NCI-H748 (cell line): ENCODE data around the gene HDAC6.
A peak's percentile ranks its signal among the peaks of the same experiment; 100 is the strongest.
"Not testable (repeated sequence)": the region's sequence is repeated elsewhere in the genome, so short reads cannot be mapped to it uniquely, and the experiment has no call there.

ENCODE experiments used
- DNase-seq: peaks from one replicate; lab custom pipeline; 2025; ENCODE audit not compliant: unreplicated experiment; lab: John Stamatoyannopoulos, UW

HDAC6 gene

GRCh38 chrX:48789366-48790220 is 12.3 kb upstream of the HDAC6 start:
- no peak for DNase-seq

- DNase-seq, result no peak
Observed at GRCh38 chrX:48790477-48790876, 11.4 kb upstream of the HDAC6 start.

- peak; percentile 4 for DNase-seq
Observed at GRCh38 chrX:48791063-48791820, 10.6 kb upstream of the HDAC6 start.

GRCh38 chrX:48792219-48792618 is 9.6 kb upstream of the HDAC6 start:
- no peak for DNase-seq

GRCh38 chrX:48793935-48794334 is 7.9 kb upstream of the HDAC6 start:
- DNase-seq, result no peak

GRCh38 chrX:48794340-48794910 is 7.4 kb upstream of the HDAC6 start:
- DNase-seq, result no peak

- no peak for DNase-seq
Observed at GRCh38 chrX:48794911-48795515, 6.9 kb upstream of the HDAC6 start.

GRCh38 chrX:48798318-48798717 is 3.5 kb upstream of the HDAC6 start:
- DNase-seq, result no peak

- DNase-seq, result no peak
Observed at GRCh38 chrX:48800574-48801279, 1.1 kb upstream of the HDAC6 start.

- peak; percentile 91 for DNase-seq
Observed at GRCh38 chrX:48802089-48802904, 430 bp downstream of the HDAC6 start.

GRCh38 chrX:48802905-48803200 is 986 bp downstream of the HDAC6 start:
- DNase-seq, result no peak

- DNase-seq, result no peak
Observed at GRCh38 chrX:48806081-48806480, 4.2 kb downstream of the HDAC6 start.

GRCh38 chrX:48813644-48814043 is 11.8 kb downstream of the HDAC6 start:
- no peak for DNase-seq

- DNase-seq, result no peak
Observed at GRCh38 chrX:48814722-48815121, 12.9 kb downstream of the HDAC6 start.

- no peak for DNase-seq
Observed at GRCh38 chrX:48815266-48815665, 13.4 kb downstream of the HDAC6 start.

GRCh38 chrX:48816014-48816810 is 14.3 kb downstream of the HDAC6 start:
- DNase-seq, result no peak

GRCh38 chrX:48818098-48818497 is 16.2 kb downstream of the HDAC6 start:
- DNase-seq, result no peak

GRCh38 chrX:48818866-48819265 is 17.0 kb downstream of the HDAC6 start:
- no peak for DNase-seq

- DNase-seq, result not testable (repeated sequence)
Observed at GRCh38 chrX:48819394-48819793, 17.5 kb downstream of the HDAC6 start.
